Uterus (tissue), 2 donors: ENCODE results near the gene TSPAN9.

Experiments
- CTCF ChIP-seq, 4 experiments: fragments of 200-600 bp in 2 of 4; fragments of 450-650 bp in 2 of 4; sonication (generic) in 2 of 4; IDR thresholded peaks; one replicate each; pipeline ENCODE4 v1.5.1; 2016 to 2019; ENCODE audit warnings: antibody characterized with exemption in 4 of 4, mild to moderate bottlenecking in 2 of 4, moderate library complexity in 1 of 4
- POLR2A ChIP-seq, 2 donors: fragments of 450-650 bp; IDR thresholded peaks; one replicate each; pipeline ENCODE4 v1.6.1; 2016; ENCODE audit warnings: antibody characterized with exemption in 2 of 2, mild to moderate bottlenecking in 1 of 2, moderate library complexity in 1 of 2

DNA sequence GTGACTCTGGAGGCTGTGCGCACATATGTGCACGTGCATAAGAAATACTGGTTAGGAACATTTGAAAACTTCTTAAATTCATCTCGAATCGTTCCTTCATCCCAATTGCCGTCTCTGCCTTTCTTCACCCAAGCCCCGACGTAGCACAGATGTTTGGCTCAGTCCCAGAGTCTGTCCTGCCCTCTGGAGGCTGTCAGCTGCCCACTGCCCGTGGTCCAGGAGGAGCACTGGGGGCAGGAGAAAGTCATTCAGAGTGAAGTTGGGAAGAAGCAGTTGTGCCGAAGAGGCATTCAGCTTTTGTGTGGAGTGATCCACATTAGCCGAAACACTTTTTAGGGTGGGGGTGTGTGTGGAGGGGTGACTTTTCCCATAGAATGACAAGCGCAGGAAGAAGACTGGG is 124.9 kb downstream of the TSPAN9 start:
- TF ChIP-seq CTCF (IDR thresholded peaks at IDR 0.05) = no peak
- TF ChIP-seq POLR2A (IDR thresholded peaks at IDR 0.05) = no peak
